Ureter (tissue), 1 donor: Measurements from ENCODE around the gene HSPA12A. TPM values are rescaled to one million over a fixed set of nuclear protein-coding genes. Genes with fewer than 3 reads are reported as not detected.

Source experiments
- DNase-seq: peaks from one replicate; pipeline ENCODE4 v3.0.0-alpha.2; 2020; ENCODE audit warnings: low spot score
- total RNA-seq: library from RNA; stranded (reverse); gene quantifications from one replicate; pipeline ENCODE4 v1.2.4, GENCODE V29; 2023
- donor health status: DM: yes; HTN: yes; CAD: no.

HSPA12A gene
- total RNA-seq, 1 donor from 2014 or later: 15.7 TPM

- DNase-seq: peak; percentile 60
Measured at GRCh38 chr10:116771101-116771958, 29.0 kb upstream of the HSPA12A start.

DNA sequence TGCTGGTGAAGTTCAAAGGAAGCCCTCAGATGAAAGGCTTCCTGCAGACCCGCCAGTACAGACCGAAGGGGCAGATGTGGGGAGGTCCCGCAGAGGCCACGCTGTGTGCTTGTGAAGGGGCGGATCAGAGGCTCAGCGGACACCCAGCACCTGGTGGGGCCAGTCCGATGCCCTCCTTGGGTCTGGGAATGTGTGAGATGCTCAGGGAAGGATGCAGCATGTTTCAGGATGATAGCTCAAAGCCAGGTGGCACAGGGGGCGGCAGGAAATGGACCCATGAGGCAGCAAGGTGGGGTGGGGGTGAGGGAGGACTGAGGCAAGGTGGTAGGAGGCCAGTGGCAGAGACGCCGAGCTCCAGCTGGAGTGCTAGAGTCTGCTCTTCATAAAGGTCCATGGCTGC is 27.9 kb upstream of the HSPA12A start:
- DNase-seq: no peak

- DNase-seq: no peak
Measured at GRCh38 chr10:116769791-116770190, 27.4 kb upstream of the HSPA12A start.

GRCh38 chr10:116769368-116769767 is 27.0 kb upstream of the HSPA12A start:
- no peak for DNase-seq

GRCh38 chr10:116768786-116769185 is 26.4 kb upstream of the HSPA12A start:
- DNase-seq: no peak

DNA sequence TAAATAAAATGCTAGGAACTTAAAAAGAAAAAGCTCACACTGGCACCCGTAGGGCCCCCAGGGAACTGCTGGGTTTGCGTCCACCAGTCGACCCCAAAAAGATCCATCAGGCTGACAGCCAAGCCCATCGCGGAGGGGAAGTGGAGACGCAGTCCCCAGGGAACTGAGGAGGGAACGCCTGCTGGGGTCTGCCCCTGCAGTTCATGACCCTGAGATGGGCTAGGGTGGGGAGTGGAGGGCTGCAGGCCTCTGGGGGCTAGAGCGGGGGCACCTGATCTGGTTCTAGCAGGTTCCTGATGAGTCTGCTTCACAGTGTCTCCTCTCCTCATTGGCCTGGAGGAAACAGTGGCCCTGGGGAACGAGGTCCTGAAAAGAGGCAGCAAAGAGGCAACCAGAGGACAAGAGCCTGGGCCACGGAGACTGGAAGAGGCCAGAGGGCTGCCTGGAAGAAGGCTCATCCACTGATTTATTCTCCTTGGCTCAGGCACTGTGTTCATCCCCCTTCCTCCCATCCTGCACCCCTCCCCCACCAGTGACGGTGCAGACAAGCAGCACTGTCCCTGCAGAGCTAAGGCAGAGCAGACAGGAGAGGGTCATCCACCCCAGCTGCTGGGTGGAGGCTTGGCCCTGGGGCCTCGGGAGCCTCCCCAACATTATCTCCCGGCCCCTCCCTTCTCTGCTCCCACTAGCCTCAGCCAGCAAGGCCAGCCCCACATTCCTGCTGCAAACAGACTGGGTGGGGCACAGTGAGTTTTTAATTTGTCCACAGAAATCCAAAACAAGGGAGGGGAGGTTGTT is 24.7 kb upstream of the HSPA12A start:
- no peak for DNase-seq

DNA sequence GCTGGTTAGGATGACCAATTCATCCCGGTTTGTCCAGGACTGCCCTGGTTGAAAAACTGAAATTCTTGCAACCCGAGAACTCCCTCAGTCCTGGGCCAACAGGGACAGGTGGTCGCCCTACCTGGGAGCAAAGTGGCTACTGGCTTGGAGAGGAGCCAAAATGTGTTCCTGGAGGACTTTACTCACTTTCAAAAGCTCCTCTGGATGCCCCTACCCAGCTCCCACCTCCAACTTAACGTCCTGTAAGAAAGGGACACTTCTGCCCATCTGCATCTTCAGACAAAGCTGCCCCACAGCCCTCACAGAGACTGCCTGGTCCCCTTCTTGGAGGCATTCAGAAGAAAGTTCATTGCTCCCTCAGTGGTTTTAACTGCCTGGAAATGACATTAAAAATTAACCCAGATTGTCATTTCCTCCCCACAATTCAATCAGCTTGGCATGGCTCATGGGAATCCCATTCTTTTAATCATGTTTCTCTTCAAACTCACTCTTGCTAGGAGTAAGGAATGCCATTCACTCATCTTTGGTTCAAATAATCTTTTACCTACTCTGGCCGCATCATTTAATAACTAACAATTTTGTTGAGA is 24.0 kb upstream of the HSPA12A start:
- DNase-seq: no peak

DNA sequence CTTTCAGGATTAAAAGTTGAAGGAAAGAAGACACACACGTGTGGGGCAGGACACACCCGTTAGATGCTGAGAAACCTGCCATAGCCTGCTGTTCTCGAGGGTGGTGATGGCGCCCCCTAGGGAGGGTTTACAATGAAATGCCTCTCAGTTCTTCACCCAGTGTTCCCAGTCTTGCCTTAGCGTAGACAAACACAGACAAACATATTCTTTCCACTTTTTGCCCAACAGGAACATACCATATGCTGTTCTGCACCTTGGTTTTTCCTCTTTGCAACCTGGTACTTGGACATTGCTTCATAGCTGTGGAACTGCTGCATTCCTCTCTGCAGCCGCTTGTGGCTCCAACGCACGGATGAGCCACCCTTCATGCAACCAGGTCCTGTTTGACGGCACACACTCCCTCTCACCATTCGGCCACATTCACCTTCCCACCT is 23.3 kb upstream of the HSPA12A start:
- DNase-seq: no peak

GRCh38 chr10:116764979-116765378 is 22.6 kb upstream of the HSPA12A start:
- DNase-seq: no peak

GRCh38 chr10:116763440-116763839 is 21.1 kb upstream of the HSPA12A start:
- no peak for DNase-seq

GRCh38 chr10:116761883-116762282 is 19.5 kb upstream of the HSPA12A start:
- DNase-seq: no peak

- DNase-seq: no peak
Measured at GRCh38 chr10:116760919-116761318, 18.6 kb upstream of the HSPA12A start.

DNA sequence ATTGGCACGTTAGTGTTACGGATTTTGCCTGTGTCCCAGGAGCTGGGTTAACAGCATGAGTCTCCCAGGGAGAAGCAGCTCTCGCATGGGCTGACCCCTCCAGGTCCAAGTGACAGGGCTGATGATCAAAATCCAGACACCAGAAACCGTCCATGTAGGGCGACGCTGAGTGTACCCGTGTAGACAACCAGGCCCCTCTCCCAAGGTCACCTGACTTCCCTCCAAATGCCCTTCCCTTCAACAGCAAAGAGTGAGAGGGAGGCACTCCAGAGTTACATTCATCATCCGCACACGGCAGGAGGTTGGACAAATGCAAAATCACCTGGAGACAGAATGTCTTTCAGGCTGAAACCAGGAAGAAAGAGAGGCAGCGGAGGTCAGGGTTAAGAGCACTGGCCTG is 14.9 kb upstream of the HSPA12A start:
- DNase-seq: no peak

GRCh38 chr10:116756277-116756676 is 13.9 kb upstream of the HSPA12A start:
- DNase-seq: no peak

- no peak for DNase-seq
Measured at GRCh38 chr10:116753759-116754158, 11.4 kb upstream of the HSPA12A start.

DNA sequence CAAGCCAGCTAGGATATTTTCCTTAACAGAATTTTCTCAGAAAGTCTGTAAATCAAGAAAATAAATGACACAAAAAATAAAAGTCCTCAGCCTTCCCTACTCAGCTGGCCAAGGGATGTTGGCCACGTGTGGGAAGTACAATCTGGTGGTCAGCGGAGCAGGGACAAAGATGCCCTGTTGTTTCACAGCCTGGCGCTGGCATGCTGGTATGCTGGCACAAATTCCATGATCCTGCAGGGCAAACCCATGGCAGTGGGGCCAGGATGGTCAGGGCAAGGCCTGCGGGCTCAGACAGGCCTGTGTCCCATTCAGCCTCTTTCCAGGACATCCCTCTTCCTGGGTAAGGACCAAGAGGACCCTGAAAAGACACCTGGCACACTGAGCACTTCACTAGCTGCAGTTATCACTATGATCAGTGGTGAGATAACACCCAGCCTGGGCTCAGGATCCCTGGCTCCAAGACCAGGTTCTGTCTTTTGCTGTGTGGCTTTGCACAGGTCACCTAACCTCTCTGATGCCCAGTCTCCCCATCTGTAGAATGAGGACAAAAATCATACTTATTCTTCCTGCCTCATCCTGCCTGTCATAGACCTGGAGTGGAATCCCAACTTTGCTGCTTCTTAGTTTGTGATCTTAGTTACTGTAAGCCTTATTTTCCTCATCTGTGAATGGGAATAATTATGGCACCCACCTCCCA is 10.8 kb upstream of the HSPA12A start:
- DNase-seq: no peak

DNA sequence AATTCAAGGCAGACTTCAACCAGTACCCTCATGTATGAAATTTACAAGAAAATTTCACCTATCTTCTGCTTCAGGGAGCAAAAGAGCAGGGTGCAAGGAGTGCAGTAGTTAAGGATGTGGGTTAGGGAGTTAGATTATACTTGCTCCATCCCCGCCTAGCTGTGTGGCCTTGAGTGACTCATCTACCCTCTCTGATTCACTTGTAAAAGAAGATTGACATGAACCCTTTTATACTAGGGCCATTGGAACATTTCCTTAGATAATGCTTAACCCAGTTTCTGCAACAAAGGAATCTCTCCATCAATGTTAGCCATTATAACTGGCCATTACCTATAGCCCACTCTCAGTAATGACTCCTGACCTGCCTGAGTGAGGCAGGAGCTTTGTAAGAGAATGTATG is 10.2 kb upstream of the HSPA12A start:
- no peak for DNase-seq

DNA sequence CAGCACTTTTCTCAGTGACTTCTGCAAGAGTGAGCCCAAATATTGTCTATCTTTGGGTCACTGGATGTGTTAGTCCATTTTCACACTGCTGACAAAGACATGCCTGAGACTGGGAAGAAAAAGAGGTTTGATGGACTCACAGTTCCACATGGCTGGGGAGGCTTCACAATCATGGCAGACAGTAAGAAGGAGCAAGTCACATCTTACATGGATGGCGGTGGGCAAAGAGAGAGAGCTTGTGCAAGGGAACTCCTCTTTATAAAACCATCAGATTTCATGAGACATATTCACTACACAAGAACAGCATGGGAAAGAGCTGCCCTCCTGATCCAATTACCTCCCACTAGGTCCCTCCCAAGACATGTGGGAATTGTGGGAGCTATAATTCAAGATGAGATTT is 6.1 kb upstream of the HSPA12A start:
- DNase-seq: no peak

DNA sequence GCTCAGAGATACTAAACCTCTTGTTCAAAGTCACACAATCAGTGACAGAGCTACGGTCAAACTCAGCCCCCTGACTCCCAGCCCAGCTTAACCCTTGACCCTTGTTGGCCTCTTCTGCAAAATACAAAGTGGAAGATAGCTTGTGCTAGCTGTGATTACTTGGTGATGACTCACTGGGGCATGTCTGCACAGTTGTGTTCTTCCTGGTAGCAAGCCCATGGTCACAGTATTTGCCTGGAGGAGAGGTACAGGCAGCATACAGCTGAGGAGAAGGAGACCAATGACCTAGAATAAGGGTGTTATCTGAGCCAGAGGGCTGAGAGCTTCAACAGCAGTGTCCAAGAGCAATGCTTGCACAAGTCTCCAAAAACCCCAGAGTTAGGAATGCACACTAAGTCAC is 5.7 kb upstream of the HSPA12A start:
- no peak for DNase-seq

DNA sequence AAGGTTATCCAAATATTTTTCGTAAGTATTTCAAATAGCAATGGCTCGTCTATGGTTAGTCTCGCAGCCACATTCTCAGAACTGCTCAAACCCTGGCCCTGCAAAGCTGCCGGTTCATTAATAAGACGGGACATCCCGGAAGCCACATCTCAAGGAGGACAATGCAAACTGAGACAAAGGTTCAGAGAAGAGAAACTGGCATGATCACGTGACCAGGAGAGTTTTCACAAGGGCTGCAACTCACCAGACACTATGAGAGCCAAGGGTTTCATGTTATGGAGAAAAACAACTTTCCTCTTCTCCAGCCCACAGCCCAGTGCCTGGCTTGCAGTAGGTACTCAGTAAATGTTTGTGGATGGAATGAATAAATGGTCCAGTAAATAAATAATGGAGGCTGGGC is 5.0 kb upstream of the HSPA12A start:
- DNase-seq: no peak

- no peak for DNase-seq
Measured at GRCh38 chr10:116744885-116745284, 2.5 kb upstream of the HSPA12A start.

DNA sequence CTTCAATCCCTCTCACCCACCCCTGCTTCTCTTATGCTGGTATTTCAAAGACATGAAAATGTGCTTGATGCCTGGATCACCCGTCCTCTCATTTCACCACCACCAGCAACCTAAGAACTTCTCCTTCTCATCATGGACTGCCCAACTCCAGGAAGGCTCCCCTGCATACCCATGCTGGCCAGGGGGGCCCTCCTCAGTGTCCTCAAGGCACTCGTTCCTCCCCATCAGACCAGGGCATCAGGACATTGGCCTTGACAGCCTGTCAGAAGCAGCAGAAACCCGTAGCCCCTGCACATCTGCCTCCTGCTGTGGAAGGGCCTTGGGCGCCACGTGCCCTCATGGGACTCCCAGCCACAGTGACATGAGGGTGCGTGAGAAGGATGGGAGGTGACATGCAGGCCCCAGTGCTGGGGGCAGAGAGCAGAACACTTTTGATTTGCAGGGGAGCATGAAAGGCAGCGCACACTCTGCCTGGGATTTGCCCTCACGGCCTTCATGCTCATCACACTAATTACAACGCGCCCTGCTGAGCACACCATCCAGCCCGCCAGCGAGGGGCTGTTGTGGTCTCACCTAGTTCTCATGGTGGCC is 1.9 kb upstream of the HSPA12A start:
- no peak for DNase-seq
